Gastrocnemius medialis (tissue), 4 donors: Measurements from ENCODE around the gene IPCEF1.

Experiments
- CTCF ChIP-seq, 5 experiments: fragments of 450-650 bp in 3 of 5; fragments of 200-600 bp in 2 of 5; sonication (generic) in 2 of 5; IDR thresholded peaks in 4 of 5; conservative IDR thresholded peaks in 1 of 5; 1 replicate in 4 of 5; 2 replicates in 1 of 5; pipeline ENCODE4 v1.5.1; 2016 to 2019; ENCODE audit warnings: antibody characterized with exemption in 5 of 5, mild to moderate bottlenecking in 3 of 5, moderate library complexity in 3 of 5
- POLR2A ChIP-seq, 2 donors: fragments of 450-650 bp; IDR thresholded peaks; one replicate each; pipeline ENCODE4 v1.6.1; 2017; ENCODE audit warnings: antibody characterized with exemption in 2 of 2, mild to moderate bottlenecking in 2 of 2, moderate library complexity in 2 of 2

- TF ChIP-seq CTCF (IDR thresholded peaks at IDR 0.05 in 4 of 5, conservative IDR thresholded peaks at IDR 0.05 in 1 of 5) = no peak
- TF ChIP-seq POLR2A (IDR thresholded peaks at IDR 0.05) = no peak
Observed at GRCh38 chr6:154360476-154360875, 3.9 kb upstream of the IPCEF1 start.
